HEK293T (cell line): ENCODE data around the gene EDNRB.

Source experiments
- ARNT ChIP-seq: fragments of 450-650 bp; IDR thresholded peaks from 2 replicates; pipeline ENCODE4 v1.6.1; 2017; ENCODE audit warnings: mild to moderate bottlenecking
- BHLHE40 ChIP-seq: fragments of 450-650 bp; IDR thresholded peaks from 2 replicates; pipeline ENCODE4 v1.6.1; 2016; ENCODE audit warnings: mild to moderate bottlenecking, moderate library complexity, borderline replicate concordance
- ELF4 ChIP-seq: fragments of 450-650 bp; IDR thresholded peaks from 2 replicates; pipeline ENCODE4 v1.6.1; 2017; ENCODE audit warnings: antibody characterized with exemption
- FOXK2 ChIP-seq: fragments of 450-650 bp; IDR thresholded peaks from 2 replicates; pipeline ENCODE4 v1.6.1; 2016; ENCODE audit warnings: mild to moderate bottlenecking
- FOXM1 ChIP-seq: fragments of 450-650 bp; IDR thresholded peaks from 2 replicates; pipeline ENCODE4 v1.6.1; 2017; ENCODE audit warnings: mild to moderate bottlenecking, borderline replicate concordance
- HDGF ChIP-seq: fragments of 450-650 bp; IDR thresholded peaks from 2 replicates; pipeline ENCODE4 v1.6.1; 2017; ENCODE audit warnings: antibody characterized with exemption, borderline replicate concordance
- L3MBTL2 ChIP-seq: fragments of 450-650 bp; conservative IDR thresholded peaks from 2 replicates; pipeline ENCODE4 v1.6.1; 2016; ENCODE audit warnings: mild to moderate bottlenecking
- NFRKB ChIP-seq: fragments of 450-650 bp; IDR thresholded peaks from 2 replicates; pipeline ENCODE4 v1.6.1; 2016; ENCODE audit warnings: mild to moderate bottlenecking, moderate library complexity
- SP1 ChIP-seq: fragments of 450-650 bp; IDR thresholded peaks from 2 replicates; pipeline ENCODE4 v1.6.1; 2017
- SUZ12 ChIP-seq: fragments of 450-650 bp; IDR thresholded peaks from 2 replicates; pipeline ENCODE4 v1.6.1; 2016; ENCODE audit warnings: mild to moderate bottlenecking
- TARDBP ChIP-seq: fragments of 450-650 bp; IDR thresholded peaks from 2 replicates; pipeline ENCODE4 v1.6.1; 2016
- ZNF384 ChIP-seq: fragments of 450-650 bp; IDR thresholded peaks from 2 replicates; pipeline ENCODE4 v1.6.1; 2016
- TF ChIP-seq, protein P1 (sequence below): fragments of 450-650 bp; IDR thresholded peaks from 2 replicates; pipeline ENCODE4 v1.6.1; 2016

DNA sequence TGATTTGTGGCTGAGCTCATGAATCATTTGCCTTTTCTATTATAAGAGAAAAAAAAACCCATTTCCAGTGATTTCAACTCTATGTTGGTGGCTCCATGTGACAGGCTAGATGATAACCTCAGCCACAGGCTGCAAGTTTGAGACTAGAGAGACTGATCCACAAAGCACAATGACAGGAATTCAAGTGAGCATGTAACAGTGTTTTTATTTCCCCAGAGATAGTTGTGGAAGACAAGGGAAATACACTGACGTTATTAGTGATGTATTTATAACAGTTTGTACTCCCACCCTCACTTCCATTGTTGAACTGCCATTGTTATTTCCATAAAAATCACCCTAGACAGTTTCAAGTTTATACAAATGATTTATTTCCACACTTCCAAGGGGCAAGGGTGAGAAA lies 27.9 kb upstream of the EDNRB start:
- TF ChIP-seq TARDBP (no peak), FOXM1 (no peak), SUZ12 (no peak), L3MBTL2 (no peak), ELF4 (no peak), SP1 (no peak), ARNT (no peak), FOXK2 (no peak), HDGF (no peak), ZNF384 (no peak), NFRKB (no peak), BHLHE40 (no peak)
- TF ChIP-seq, protein P1, sequence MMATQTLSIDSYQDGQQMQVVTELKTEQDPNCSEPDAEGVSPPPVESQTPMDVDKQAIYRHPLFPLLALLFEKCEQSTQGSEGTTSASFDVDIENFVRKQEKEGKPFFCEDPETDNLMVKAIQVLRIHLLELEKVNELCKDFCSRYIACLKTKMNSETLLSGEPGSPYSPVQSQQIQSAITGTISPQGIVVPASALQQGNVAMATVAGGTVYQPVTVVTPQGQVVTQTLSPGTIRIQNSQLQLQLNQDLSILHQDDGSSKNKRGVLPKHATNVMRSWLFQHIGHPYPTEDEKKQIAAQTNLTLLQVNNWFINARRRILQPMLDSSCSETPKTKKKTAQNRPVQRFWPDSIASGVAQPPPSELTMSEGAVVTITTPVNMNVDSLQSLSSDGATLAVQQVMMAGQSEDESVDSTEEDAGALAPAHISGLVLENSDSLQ: no peak
